Measurements from ENCODE around the gene SLC51B.

- no peak for TF ChIP-seq POLR2A (IDR thresholded peaks at IDR 0.05; ENCODE audit: low read length)
- TF ChIP-seq GATA1 (IDR thresholded peaks at IDR 0.05; ENCODE audit: low read depth, low read length): no peak
These were observed 6.8 kb upstream of the SLC51B start for GRCh38 chr15:65038428-65038827.

Data from erythroblast (primary cell).